A549 (cell line): ENCODE results near the gene CACNG7. TPM values are rescaled to one million over a fixed set of nuclear protein-coding genes. Genes with fewer than 3 reads are reported as not detected.

Experiments
- ATAC-seq, 2 experiments: fragments of 200-7000 bp in 1 of 2; fragments of >200 bp in 1 of 2; cut with Nextera tagmentation in 1 of 2; cut with Tn5 transposase in 1 of 2; 3 replicates each; pipeline versions ENCODE4 v1.8.0 to v1.9.1; 2018 to 2020; ENCODE audit warnings: mild to moderate bottlenecking in 1 of 2, moderate library complexity in 1 of 2
- CTCF ChIA-PET: fragments of 300-600 bp; sonication (Branson Sonifier 250); formaldehyde crosslinking; extraction: SDS; loops from one replicate; lab custom pipeline; 2021; ENCODE audit warnings: antibody characterized with exemption, inconsistent platforms; lab: Yijun Ruan, JAX
- POLR2A ChIA-PET: fragments of 350-600 bp; formaldehyde crosslinking; extraction: SDS; loops from one replicate; lab custom pipeline; 2021; ENCODE audit warnings: antibody characterized with exemption, inconsistent platforms; lab: Yijun Ruan, JAX
- DNase-seq, 2 experiments: peaks; one replicate each; pipeline versions ENCODE4 v3.0.0 to v3.0.0-alpha.2; 2011 to 2016; ENCODE audit warnings: low read depth in 1 of 2, low spot score in 1 of 2
- FAIRE-seq: peaks from 2 replicates; lab custom pipeline; 2011; peaks lifted over from hg19 to GRCh38; lab: Jason Lieb, UNC
- H3K27ac ChIP-seq, 2 experiments: fragments of >200 bp; sonication (Bioruptor Twin); formaldehyde crosslinking; 3 replicates each; pipeline ENCODE4 v1.5.1; 2016 to 2017
- H3K4me1 ChIP-seq: fragments of >200 bp; sonication (Bioruptor Twin); formaldehyde crosslinking; 3 replicates; pipeline ENCODE4 v1.6.1; 2016
- H3K4me2 ChIP-seq: fragments of >200 bp; sonication (Bioruptor Twin); formaldehyde crosslinking; 3 replicates; pipeline ENCODE4 v1.6.1; 2016
- H3K4me3 ChIP-seq: fragments of >200 bp; sonication (Bioruptor Twin); formaldehyde crosslinking; 3 replicates; pipeline ENCODE4 v1.5.1; 2016
- H3K9me3 ChIP-seq: fragments of >200 bp; sonication (Bioruptor Twin); formaldehyde crosslinking; 3 replicates; pipeline ENCODE4 v1.6.1; 2016
- BCL3 ChIP-seq: fragments of >200 bp; sonication (Bioruptor Twin); formaldehyde crosslinking; IDR thresholded peaks from 3 replicates; pipeline ENCODE4 v1.6.1; 2016
- CEBPB ChIP-seq, 2 experiments: fragments of >200 bp in 1 of 2; sonication (Bioruptor Twin) in 1 of 2; formaldehyde crosslinking in 1 of 2; IDR thresholded peaks; 2 replicates each; pipeline ENCODE4 v1.6.1; 2012 to 2016
- CHD4 ChIP-seq: fragments of 200-600 bp; sonication (generic); IDR thresholded peaks from 2 replicates; pipeline ENCODE4 v1.6.1; 2016; ENCODE audit warnings: antibody characterized with exemption, mild to moderate bottlenecking, borderline replicate concordance
- FOSB ChIP-seq: fragments of 250-450 bp; sonication (Bioruptor Pico); IDR thresholded peaks from 2 replicates; pipeline ENCODE4 v1.5.0; 2020; ENCODE audit warnings: mild to moderate bottlenecking, moderate library complexity
- FOSL2 ChIP-seq, 2 experiments: fragments of 450-650 bp in 1 of 2; fragments of >200 bp in 1 of 2; sonication (Bioruptor Twin) in 1 of 2; formaldehyde crosslinking; IDR thresholded peaks; 2 replicates each; pipeline versions ENCODE4 v1.5.0 to v1.6.1; 2016 to 2020; ENCODE audit warnings: mild to moderate bottlenecking in 1 of 2, moderate library complexity in 1 of 2
- GATA3 ChIP-seq: IDR thresholded peaks from 2 replicates; pipeline ENCODE4 v1.6.1; 2012; ENCODE audit warnings: borderline replicate concordance
- HOXB5 ChIP-seq: fragments of 250-450 bp; sonication (Bioruptor Pico); IDR thresholded peaks from 2 replicates; pipeline ENCODE4 v1.5.0; 2020; ENCODE audit warnings: mild to moderate bottlenecking, moderate library complexity
- JUNB ChIP-seq: fragments of >200 bp; sonication (Bioruptor Twin); formaldehyde crosslinking; IDR thresholded peaks from 2 replicates; pipeline ENCODE4 v1.6.1; 2016
- MAFK ChIP-seq: fragments of 450-650 bp; IDR thresholded peaks from 2 replicates; pipeline ENCODE4 v1.6.1; 2014; ENCODE audit not compliant: partially characterized antibody
- MAX ChIP-seq: IDR thresholded peaks from 2 replicates; pipeline ENCODE4 v1.6.1; 2012
- PBX3 ChIP-seq: IDR thresholded peaks from 2 replicates; pipeline ENCODE4 v1.6.1; 2012
- PHF8 ChIP-seq: fragments of 200-600 bp; sonication (generic); IDR thresholded peaks from 2 replicates; pipeline ENCODE4 v1.6.1; 2016; ENCODE audit warnings: low read depth, mild to moderate bottlenecking, antibody characterized with exemption, moderate library complexity, borderline replicate concordance
- POLR2AphosphoS2 ChIP-seq: conservative IDR thresholded peaks from 2 replicates; pipeline ENCODE4 v1.6.1; 2012; ENCODE audit warnings: low read length, improper control_type of control experiment, inconsistent platforms
- RNF2 ChIP-seq: fragments of 200-600 bp; sonication (generic); IDR thresholded peaks from 2 replicates; pipeline ENCODE4 v1.6.1; 2016; ENCODE audit warnings: low read depth, mild to moderate bottlenecking, antibody characterized with exemption, moderate library complexity, borderline replicate concordance
- TFCP2L1 ChIP-seq: fragments of 250-450 bp; sonication (Bioruptor Pico); IDR thresholded peaks from 2 replicates; pipeline ENCODE4 v1.5.0; 2021; ENCODE audit warnings: mild to moderate bottlenecking
- ZNF302 ChIP-seq: fragments of 250-450 bp; sonication (Bioruptor Pico); IDR thresholded peaks from 2 replicates; pipeline ENCODE4 v1.9.0; 2021; ENCODE audit warnings: inconsistent platforms, mild to moderate bottlenecking, moderate library complexity
- WGBS: methylation state at CpG from one replicate; pipeline ENCODE4 v1.1.6; 2017; ENCODE audit errors: missing lambda C conversion rate; 5-methylcytosine and 5-hydroxymethylcytosine counted together
- polyA plus RNA-seq, 4 experiments: library from polyadenylated mRNA; depleted of rRNA in 3 of 4; stranded (reverse); fragments of >200 nt; fragmentation: RNase III in 1 of 4; extraction: RNeasy Plus Mini Kit Qiagen cat#74134 plus additional on column Dnase treatment in 1 of 4; gene quantifications; 2 replicates in 3 of 4; 3 replicates in 1 of 4; pipeline ENCODE4 v1.2.3, GENCODE V29; 2011 to 2017

Gene CACNG7
- polyA plus RNA-seq, 2 of the 4 experiments (the other 2 are of a cell fraction), result 7.6 to 11.5 TPM

GRCh38 chr19:53879140-53880081, 29.7 kb upstream of the CACNG7 start (continued):
- TF ChIP-seq BCL3, result no peak
- no peak for TF ChIP-seq FOSL2 (IDR thresholded peaks at IDR 0.05)
- TF ChIP-seq FOSL2 (CRISPR knock-in tag; IDR thresholded peaks at IDR 0.05), result 0 out of 2 replicates have a peak, but pooled peaks have one; percentile 1
- no peak for TF ChIP-seq JUNB
- TF ChIP-seq HOXB5, result 0 out of 2 replicates have a peak, but pooled peaks have one; percentile 5
- no peak for TF ChIP-seq GATA3
- no peak for TF ChIP-seq PHF8
- no peak for TF ChIP-seq MAFK
- peak; percentile 71 for TF ChIP-seq FOSB
- no peak for TF ChIP-seq CHD4
- peak; percentile 20; the same call in 1 of the 2 replicates for TF ChIP-seq MAX
- no peak for TF ChIP-seq CEBPB (IDR thresholded peaks at IDR 0.05)
- no peak for TF ChIP-seq PBX3

GRCh38 chr19:53880711-53881481, 28.2 kb upstream of the CACNG7 start:
- CTCF ChIA-PET, result interaction anchor here (1.0 to 11.6 kb wide), 11 partner anchors 9 to 148 kb away, joined by 4 to 88 read pairs (median 10); partner anchors contain the start of gene MYADM
- peak overlapping the region; percentile 51 for H3K4me3 ChIP-seq
- H3K4me2 ChIP-seq, result peak overlapping the region; percentile 77
- no peak for FAIRE-seq
- no peaks in the 10 kb centered on the region for H3K9me3 ChIP-seq
- DNase-seq, result no peak
- no peak; a peak in 2 of 6 replicates for ATAC-seq
- peaks cover 21% of the 10 kb centered on the region for H3K4me1 ChIP-seq
- TF ChIP-seq TFCP2L1 (CRISPR knock-in tag) (peak; percentile 49; the same call in 1 of the 2 replicates), RNF2 (no peak), ZNF302 (CRISPR knock-in tag) (no peak), POLR2AphosphoS2 (0 out of 2 replicates have a peak, but pooled peaks have one; percentile 21)
- TF ChIP-seq, all 56 proteins: peak for 2
- WGBS, result 45% methylated on average over 6 of the region's 6 CpGs
- peak overlapping the region; percentile 64 to 78; a peak in 4 of 6 replicates for H3K27ac ChIP-seq
- POLR2A ChIA-PET, result interaction anchor here (1.4 kb wide), 1 partner anchor 13 kb away, joined by 10 read pairs; the partner anchor contains the start of gene MYADM
